Adrenal gland (tissue), 12 donors: ENCODE results near the gene NETO1. TPM values are rescaled to one million over a fixed set of nuclear protein-coding genes. Genes with fewer than 3 reads are reported as not detected.

Experiments used
- DNase-seq, 7 donors: peaks; one replicate each; pipeline ENCODE4 v3.0.0-alpha.2; 2019 to 2020
- H3K27ac ChIP-seq, 5 donors: fragments of 200-600 bp; sonication (generic) in 4 of 5; 1 replicate in 3 of 5; 2 replicates in 2 of 5; pipeline versions ENCODE4 v1.5.1 to v1.8.0; 2016 to 2020; ENCODE audit warnings: mild to moderate bottlenecking in 1 of 5
- H3K27me3 ChIP-seq: fragments of 200-600 bp; 2 replicates; pipeline ENCODE4 v1.8.0; 2021
- H3K36me3 ChIP-seq, 2 donors: fragments of 200-600 bp; replicated peaks in 1 of 2; 1 replicate in 1 of 2; 2 replicates in 1 of 2; pipeline versions ENCODE4 v1.5.1 to v1.8.0; 2018 to 2022
- H3K4me1 ChIP-seq, 2 donors: fragments of 200-600 bp; replicated peaks in 1 of 2; 1 replicate in 1 of 2; 2 replicates in 1 of 2; pipeline versions ENCODE4 v1.5.1 to v1.8.0; 2018 to 2021
- H3K4me3 ChIP-seq, 4 donors: fragments of 200-600 bp; sonication (generic) in 3 of 4; one replicate each; pipeline ENCODE4 v1.5.1; 2016 to 2018
- H3K9me3 ChIP-seq, 3 donors: fragments of 200-600 bp; sonication (generic) in 1 of 3; replicated peaks in 1 of 3; 1 replicate in 2 of 3; 2 replicates in 1 of 3; pipeline versions ENCODE4 v1.5.1 to v1.8.0; 2016 to 2021
- CTCF ChIP-seq, 6 experiments: fragments of 450-650 bp in 4 of 6; fragments of 200-600 bp in 2 of 6; sonication (generic) in 1 of 6; IDR thresholded peaks; 1 replicate in 5 of 6; 2 replicates in 1 of 6; pipeline versions ENCODE4 v1.5.1 to v1.8.0; 2016 to 2021; ENCODE audit warnings: antibody characterized with exemption in 6 of 6, mild to moderate bottlenecking in 2 of 6, moderate library complexity in 1 of 6
- POLR2A ChIP-seq, 2 donors: fragments of 450-650 bp; IDR thresholded peaks; one replicate each; pipeline ENCODE4 v1.6.1; 2017; ENCODE audit warnings: antibody characterized with exemption in 2 of 2, mild to moderate bottlenecking in 2 of 2, moderate library complexity in 1 of 2
- WGBS, 4 donors: extraction: QIAGEN DNeasy Blood & Tissue Kit in 2 of 4; methylation state at CpG; one replicate each; pipeline versions ENCODE4 v1.1.5 to v1.1.7; 2013 to 2017; 5-methylcytosine and 5-hydroxymethylcytosine counted together
- intact Hi-C, 2 donors: fragments of 100-400 bp; cut with DNase I; formaldehyde crosslinking; loops; one replicate each; pipeline versions ENCODE4 v1.14.1 to v1.15.0; 2022 to 2023
- polyA plus RNA-seq, 3 donors: library from polyadenylated mRNA; stranded (reverse); fragments of 200-250 nt in 2 of 3; fragments of 350-450 nt in 1 of 3; fragmentation: Illumina TruSeq in 1 of 3; extraction: RNeasy Lipid Tissue Mini Kit (QIAGEN cat#74804) in 1 of 3; gene quantifications; one replicate each; pipeline ENCODE4 v1.2.3, GENCODE V29; 2013 to 2014
- total RNA-seq, 9 donors: library from RNA; depleted of rRNA in 4 of 9; stranded (reverse); fragments of >200 nt in 4 of 9; fragments of 120-200 nt in 1 of 9; fragmentation: NEBNext Ultra II Directional in 1 of 9; extraction: Animal tissue kit (Norgen Biotek cat#: 25700) in 1 of 9; gene quantifications; one replicate each; pipeline versions ENCODE4 v1.1.0 to v1.2.4, GENCODE V29; 2013 to 2023
- donor health status: healthy with polysubstance abuse.
- donor health status: Bipolar disorder and iron deficiency.
- donor health status: DM: yes; HTN: yes; CAD: no.
- donor health status: DM: no; HTN: no; CAD: no.
- donor health status: DM: no; HTN: no; CAD: no.
- donor health status: DM: yes; HTN: yes; CAD: no.

The NETO1 gene
- total and polyA plus RNA-seq, 12 donors: 0.10 to 0.50 (median 0.14) TPM; not detected in 9

GRCh38 chr18:72799106-72799505 is 68.7 kb downstream of the NETO1 start:
- intact Hi-C loops: no loop called here

GRCh38 chr18:72783530-72783929 is 84.3 kb downstream of the NETO1 start:
- Histone ChIP-seq H3K36me3 (no peaks in the 10 kb centered on the region), H3K4me3 (no peak overlapping the region), H3K27me3 (no peaks in the 10 kb centered on the region), H3K9me3 (no peaks in the 10 kb centered on the region), H3K4me1 (no peaks in the 10 kb centered on the region), H3K27ac (no peak overlapping the region)
- no peak for DNase-seq
- 71 to 78% (median 76%) methylated on average over 9 of the region's 9 CpGs for WGBS, 4 donors
- TF ChIP-seq POLR2A (IDR thresholded peaks at IDR 0.05): no peak
- no peak for TF ChIP-seq CTCF (IDR thresholded peaks at IDR 0.05)
- intact Hi-C loops: no loop called here

More at GRCh38 chr18:72799106-72799505, 68.7 kb downstream of the NETO1 start:
- no peak for DNase-seq
- Histone ChIP-seq H3K27me3 (no peaks in the 10 kb centered on the region), H3K9me3 (no peaks in the 10 kb centered on the region), H3K36me3 (no peaks in the 10 kb centered on the region), H3K27ac (no peak overlapping the region), H3K4me3 (no peak overlapping the region), H3K4me1 (no peaks in the 10 kb centered on the region)
- 59 to 74% (median 71%) methylated on average over 3 of the region's 3 CpGs for WGBS, 4 donors
- TF ChIP-seq CTCF (IDR thresholded peaks at IDR 0.05) (no peak), POLR2A (IDR thresholded peaks at IDR 0.05) (no peak)

- Histone ChIP-seq H3K4me3 (no peak overlapping the region), H3K9me3 (no peaks in the 10 kb centered on the region), H3K36me3 (no peaks in the 10 kb centered on the region), H3K27ac (no peak overlapping the region), H3K27me3 (no peaks in the 10 kb centered on the region), H3K4me1 (no peaks in the 10 kb centered on the region)
- intact Hi-C loops: no loop called here
- 41 to 53% (median 43%) methylated on average over 2 of the region's 2 CpGs for WGBS, 4 donors
- DNase-seq: no peak
- no peak for TF ChIP-seq CTCF (IDR thresholded peaks at IDR 0.05)
- no peak for TF ChIP-seq POLR2A (IDR thresholded peaks at IDR 0.05)
Measured at GRCh38 chr18:72774914-72775313, 92.9 kb downstream of the NETO1 start.

- intact Hi-C loops: no loop called here
Measured at GRCh38 chr18:72772916-72773315, 94.9 kb downstream of the NETO1 start.

More at GRCh38 chr18:72772916-72773315, 94.9 kb downstream of the NETO1 start:
- no peaks in the 10 kb centered on the region for H3K9me3 ChIP-seq
- TF ChIP-seq CTCF (IDR thresholded peaks at IDR 0.05): no peak
- no peak for DNase-seq
- no peaks in the 10 kb centered on the region for H3K4me1 ChIP-seq
- H3K4me3 ChIP-seq: no peak overlapping the region
- H3K27ac ChIP-seq: no peak overlapping the region
- H3K36me3 ChIP-seq: no peaks in the 10 kb centered on the region
- no peaks in the 10 kb centered on the region for H3K27me3 ChIP-seq
